HepG2 (cell line): ENCODE measurements around the gene NDUFS4. TPM values are rescaled to one million over a fixed set of nuclear protein-coding genes. Genes with fewer than 3 reads are reported as not detected.
"Not testable (repeated sequence)": the region's sequence is repeated elsewhere in the genome, so short reads cannot be mapped to it uniquely, and the experiment has no call there.

ENCODE experiments used
- ATAC-seq: fragments of 200-7000 bp; cut with Tn5 transposase; 3 replicates; pipeline ENCODE4 v1.9.1; 2020; ENCODE audit warnings: mild to moderate bottlenecking, moderate library complexity
- BruUV-seq: library from RNA; stranded (reverse); fragments of 400-500 nt; replicated peaks from 2 replicates; lab custom pipeline; 2021; lab: Mats Ljungman, UMichigan
- CTCF ChIA-PET: fragments of 300-600 bp; formaldehyde crosslinking; extraction: SDS; loops from one replicate; lab custom pipeline; 2021; ENCODE audit warnings: low total read pairs, inconsistent platforms, low intra/inter-chr PET ratio; lab: Yijun Ruan, JAX
- POLR2A ChIA-PET: fragments of 350-600 bp; sonication (Branson Sonifier 250); formaldehyde crosslinking; loops from one replicate; lab custom pipeline; 2020; ENCODE audit warnings: antibody characterized with exemption, inconsistent platforms; lab: Yijun Ruan, JAX
- DNase-seq: peaks from one replicate; pipeline ENCODE4 v3.0.0-alpha.2; 2015; ENCODE audit warnings: low spot score
- FAIRE-seq: peaks from 3 replicates; lab custom pipeline; 2011; peaks lifted over from hg19 to GRCh38; lab: Jason Lieb, UNC
- H2AFZ ChIP-seq: one replicate; pipeline ENCODE4 v1.6.1; 2011; ENCODE audit warnings: low read length, inconsistent platforms
- H3K27ac ChIP-seq: fragments of 300-600 bp; 3 replicates; pipeline ENCODE4 v1.8.0; 2011; ENCODE audit warnings: mixed run types, mild to moderate bottlenecking, mixed read lengths, low read length, inconsistent platforms; ENCODE audit not compliant: insufficient read depth; ENCODE audit errors: extremely low read length
- H3K27me3 ChIP-seq, 2 experiments: fragments of 200-600 bp in 1 of 2; 2 replicates in 1 of 2; 3 replicates in 1 of 2; pipeline versions ENCODE4 v1.6.0 to v1.8.0; 2011; ENCODE audit warnings: low read length in 2 of 2, mild to moderate bottlenecking in 2 of 2, moderate library complexity in 2 of 2, inconsistent platforms in 1 of 2; ENCODE audit not compliant: insufficient read depth in 2 of 2, control insufficient read depth in 1 of 2
- H3K36me3 ChIP-seq, 2 experiments: fragments of 200-600 bp in 1 of 2; replicated peaks in 1 of 2; 2 replicates in 1 of 2; 3 replicates in 1 of 2; pipeline versions ENCODE4 v1.5.1 to v1.8.0; 2011; ENCODE audit warnings: low read length in 2 of 2, inconsistent platforms in 1 of 2; ENCODE audit not compliant: insufficient read depth in 2 of 2, control insufficient read depth in 1 of 2
- H3K4me1 ChIP-seq: 2 replicates; pipeline ENCODE4 v1.5.1; 2012; ENCODE audit warnings: low read length, inconsistent platforms; ENCODE audit not compliant: insufficient read depth
- H3K4me2 ChIP-seq: 2 replicates; pipeline ENCODE4 v1.6.0; 2011; ENCODE audit warnings: low read depth, low read length, inconsistent platforms
- H3K4me3 ChIP-seq, 3 experiments: fragments of 200-600 bp in 1 of 3; sonication (generic), shearing (Covaris generic) in 1 of 3; replicated peaks in 1 of 3; 2 replicates each; pipeline ENCODE4 v1.5.1; 2011 to 2016; ENCODE audit warnings: low read length in 3 of 3, inconsistent platforms in 2 of 3, low read depth in 2 of 3, mild to moderate bottlenecking in 2 of 3, control low read depth in 1 of 3, mixed read lengths in 1 of 3; ENCODE audit not compliant: insufficient read depth in 1 of 3
- H3K79me2 ChIP-seq: one replicate; pipeline ENCODE4 v1.6.1; 2011; ENCODE audit warnings: low read length, inconsistent platforms; ENCODE audit not compliant: insufficient read depth
- H3K9ac ChIP-seq: 2 replicates; pipeline ENCODE4 v1.6.0; 2011; ENCODE audit warnings: mild to moderate bottlenecking, low read depth, low read length, inconsistent platforms; ENCODE audit not compliant: insufficient read depth
- H3K9me3 ChIP-seq: 2 replicates; pipeline ENCODE4 v1.5.1; 2012; ENCODE audit warnings: mild to moderate bottlenecking, low read length
- H4K20me1 ChIP-seq: 2 replicates; pipeline ENCODE4 v1.6.0; 2011; ENCODE audit warnings: inconsistent platforms, mild to moderate bottlenecking, low read length, moderate library complexity; ENCODE audit not compliant: insufficient read depth
- GPN1 ChIP-seq: sonication (generic); formaldehyde crosslinking; IDR thresholded peaks from 2 replicates; pipeline ENCODE4 v1.5.1; 2020; ENCODE audit warnings: missing genetic modification reagents, borderline replicate concordance
- MYNN ChIP-seq: sonication (generic); formaldehyde crosslinking; IDR thresholded peaks from 2 replicates; pipeline ENCODE4 v1.4.0; 2020; ENCODE audit warnings: mild to moderate bottlenecking, low read depth, missing genetic modification reagents
- RORA ChIP-seq: sonication (generic); formaldehyde crosslinking; IDR thresholded peaks from 2 replicates; pipeline ENCODE4 v1.5.0; 2020; ENCODE audit warnings: mild to moderate bottlenecking, missing genetic modification reagents, moderate library complexity
- SP2 ChIP-seq: sonication (generic); formaldehyde crosslinking; IDR thresholded peaks from 2 replicates; pipeline ENCODE4 v1.5.1; 2020; ENCODE audit warnings: mild to moderate bottlenecking, missing genetic modification reagents
- ZNF251 ChIP-seq: sonication (generic); formaldehyde crosslinking; IDR thresholded peaks from 2 replicates; pipeline ENCODE4 v1.9.0; 2021; ENCODE audit warnings: mild to moderate bottlenecking, missing genetic modification reagents
- ZNF260 ChIP-seq: sonication (generic); formaldehyde crosslinking; IDR thresholded peaks from 2 replicates; pipeline ENCODE4 v1.4.0; 2020; ENCODE audit warnings: missing genetic modification reagents, low read depth, mild to moderate bottlenecking, borderline replicate concordance
- ZNF451 ChIP-seq: sonication (generic); formaldehyde crosslinking; IDR thresholded peaks from 2 replicates; pipeline ENCODE4 v1.5.0; 2020; ENCODE audit warnings: mild to moderate bottlenecking, missing genetic modification reagents
- ZNF773 ChIP-seq: sonication (generic); formaldehyde crosslinking; IDR thresholded peaks from 2 replicates; pipeline ENCODE4 v1.4.0; 2020; ENCODE audit warnings: missing genetic modification reagents, borderline replicate concordance
- ZZZ3 ChIP-seq: sonication (generic); formaldehyde crosslinking; IDR thresholded peaks from 2 replicates; pipeline ENCODE4 v1.4.0; 2020; ENCODE audit warnings: missing genetic modification reagents, mild to moderate bottlenecking, borderline replicate concordance
- WGBS: methylation state at CpG from one replicate; pipeline ENCODE4 v1.1.6; 2017; ENCODE audit warnings: low lambda C conversion rate; 5-methylcytosine and 5-hydroxymethylcytosine counted together
- in situ Hi-C: cut with HindIII; loops from 2 replicates; pipeline ENCODE4 v1.10.0; 2017; ENCODE audit warnings: low pct_unique_long_range_greater_than_20kb; ENCODE audit not compliant: extremely low pct_ligation_motif_present
- intact Hi-C: fragments of 100-400 bp; cut with micrococcal nuclease; formaldehyde crosslinking; loops from one replicate; pipeline ENCODE4 v1.10.0; 2022; ENCODE audit not compliant: unreplicated experiment
- polyA plus RNA-seq, 8 experiments: library from polyadenylated mRNA; depleted of rRNA in 3 of 8; stranded (reverse) in 7 of 8; unstranded in 1 of 8; fragments of >200 nt; fragmentation: Illumina TruSeq in 4 of 8; extraction: Trizol in 4 of 8; gene quantifications; 2 replicates each; pipeline versions ENCODE4 v1.2.1 to v1.2.3, GENCODE V29; 2011 to 2016; ENCODE audit warnings: low read depth in 4 of 8, missing spikeins in 1 of 8, mixed read lengths in 1 of 8; ENCODE audit not compliant: insufficient read depth in 1 of 8
- total RNA-seq, 5 experiments: library from RNA; depleted of rRNA; stranded (reverse); fragments of >200 nt; fragmentation: Illumina TruSeq; extraction: Trizol; gene quantifications; 2 replicates each; pipeline ENCODE4 v1.2.3, GENCODE V29; 2016; ENCODE audit warnings: low read depth in 1 of 5
- TF ChIP-seq, protein P1 (sequence below): sonication (generic); formaldehyde crosslinking; IDR thresholded peaks from 2 replicates; pipeline ENCODE4 v1.4.0; 2020; ENCODE audit warnings: missing genetic modification reagents; ENCODE audit errors: not compliant biosample characterization
- TF ChIP-seq, protein P2 (sequence below): IDR thresholded peaks from 2 replicates; pipeline ENCODE4 v1.6.1; 2016; ENCODE audit warnings: missing genetic modification reagents, missing compliant biosample characterization
- TF ChIP-seq, protein P3 (sequence below): sonication (generic); formaldehyde crosslinking; IDR thresholded peaks from 2 replicates; pipeline ENCODE4 v1.8.1; 2023; ENCODE audit warnings: mild to moderate bottlenecking, missing genetic modification reagents
- TF ChIP-seq, protein P4 (sequence below): sonication (generic); formaldehyde crosslinking; IDR thresholded peaks from 2 replicates; pipeline ENCODE4 v1.5.1; 2020; ENCODE audit warnings: mild to moderate bottlenecking, missing genetic modification reagents, borderline replicate concordance
- TF ChIP-seq, protein P5 (sequence below): sonication (generic); formaldehyde crosslinking; IDR thresholded peaks from 2 replicates; pipeline ENCODE4 v1.5.0; 2020; ENCODE audit warnings: mild to moderate bottlenecking, low read depth, missing genetic modification reagents, borderline replicate concordance

Gene NDUFS4
- total and polyA plus RNA-seq, 2 of the 13 experiments (the other 11 are each of a cell fraction or from before 2014, with no cell fraction given) = 121 to 126 TPM

DNA sequence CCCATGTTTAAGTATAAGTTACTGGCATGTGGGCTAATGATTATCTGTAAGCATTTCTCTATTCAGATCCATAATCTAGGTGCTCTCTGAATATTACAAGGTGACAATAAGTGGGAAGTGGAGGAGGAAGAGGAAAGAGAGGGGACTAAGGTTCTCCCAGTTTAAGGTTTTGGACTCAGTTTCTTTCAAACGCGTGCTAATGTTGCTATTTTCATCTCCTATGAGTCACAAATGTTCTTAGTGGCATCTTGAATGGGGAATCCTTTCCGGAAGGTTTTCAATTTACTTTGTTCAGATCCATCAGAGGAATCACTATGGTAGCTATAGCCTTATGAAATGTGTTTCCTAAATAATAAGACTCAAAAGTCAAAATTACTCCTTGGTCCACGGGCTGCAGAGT lies 48.5 kb downstream of the NDUFS4 start:
- H3K79me2 ChIP-seq, BruUV-seq, H3K27me3 ChIP-seq, H3K4me2 ChIP-seq, H3K9me3 ChIP-seq, CTCF ChIA-PET, ATAC-seq, H3K9ac ChIP-seq, POLR2A ChIA-PET, in situ Hi-C loops, H3K4me1 ChIP-seq, DNase-seq, H4K20me1 ChIP-seq, H2AFZ ChIP-seq, intact Hi-C loops, H3K4me3 ChIP-seq, FAIRE-seq, H3K27ac ChIP-seq: not testable (repeated sequence)
- 96% methylated on average over 4 of the region's 4 CpGs for WGBS
- peaks cover 4 to 19% of the 10 kb centered on the region in 2 experiments; a peak in 4 of 5 replicates for H3K36me3 ChIP-seq

DNA sequence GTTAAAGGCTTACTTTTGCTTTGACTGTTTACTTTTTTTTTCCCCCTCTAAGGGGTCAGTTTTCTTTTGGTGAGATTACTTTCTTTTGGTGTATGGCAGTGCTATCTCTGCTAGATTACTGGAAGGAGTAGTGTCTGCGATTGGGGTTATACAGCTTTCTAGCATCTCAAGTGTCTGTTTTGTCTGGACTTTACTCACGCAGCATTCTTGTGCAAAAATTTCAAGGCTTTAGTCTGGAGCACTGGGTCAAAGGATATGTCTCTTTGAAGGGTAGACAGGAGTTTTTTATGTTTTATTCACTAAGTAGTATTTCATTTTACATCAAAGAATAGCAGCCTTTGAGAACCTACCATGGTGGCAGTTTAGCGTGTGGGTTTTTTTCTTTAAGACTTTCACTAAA lies 52.6 kb downstream of the NDUFS4 start:
- Histone ChIP-seq H3K4me2 (no peak overlapping the region), H3K9me3 (no peaks in the 10 kb centered on the region), H3K27me3 (no peaks in the 10 kb centered on the region), H3K27ac (no peak overlapping the region), H3K9ac (no peak overlapping the region), H3K36me3 (no peaks in the 10 kb centered on the region; a peak in 2 of 5 replicates), H3K79me2 (no peaks in the 10 kb centered on the region), H2AFZ (no peak overlapping the region), H4K20me1 (peaks cover 4% of the 10 kb centered on the region; the same call in 1 of the 2 replicates), H3K4me3 (no peak overlapping the region), H3K4me1 (no peaks in the 10 kb centered on the region)
- 97% methylated on average over 3 of the region's 3 CpGs for WGBS
- intact Hi-C loops (no loop called here), in situ Hi-C loops (no loop called here)
- FAIRE-seq (no peak), DNase-seq (no peak), ATAC-seq (no peak)
- TF ChIP-seq, protein P1, sequence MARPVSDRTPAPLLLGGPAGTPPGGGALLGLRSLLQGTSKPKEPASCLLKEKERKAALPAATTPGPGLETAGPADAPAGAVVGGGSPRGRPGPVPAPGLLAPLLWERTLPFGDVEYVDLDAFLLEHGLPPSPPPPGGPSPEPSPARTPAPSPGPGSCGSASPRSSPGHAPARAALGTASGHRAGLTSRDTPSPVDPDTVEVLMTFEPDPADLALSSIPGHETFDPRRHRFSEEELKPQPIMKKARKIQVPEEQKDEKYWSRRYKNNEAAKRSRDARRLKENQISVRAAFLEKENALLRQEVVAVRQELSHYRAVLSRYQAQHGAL (CRISPR knock-in tag) = no peak
- TF ChIP-seq GPN1 (CRISPR knock-in tag) (no peak), ZNF260 (CRISPR knock-in tag) (no peak), MYNN (CRISPR knock-in tag) (no peak), RORA (CRISPR knock-in tag) (no peak), ZZZ3 (CRISPR knock-in tag) (no peak), ZNF451 (CRISPR knock-in tag) (no peak), ZNF251 (CRISPR knock-in tag) (no peak), SP2 (CRISPR knock-in tag) (no peak), ZNF773 (CRISPR knock-in tag) (no peak)
- TF ChIP-seq, protein P2, sequence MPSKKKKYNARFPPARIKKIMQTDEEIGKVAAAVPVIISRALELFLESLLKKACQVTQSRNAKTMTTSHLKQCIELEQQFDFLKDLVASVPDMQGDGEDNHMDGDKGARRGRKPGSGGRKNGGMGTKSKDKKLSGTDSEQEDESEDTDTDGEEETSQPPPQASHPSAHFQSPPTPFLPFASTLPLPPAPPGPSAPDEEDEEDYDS (CRISPR knock-in tag) = no peak
- TF ChIP-seq, protein P3, sequence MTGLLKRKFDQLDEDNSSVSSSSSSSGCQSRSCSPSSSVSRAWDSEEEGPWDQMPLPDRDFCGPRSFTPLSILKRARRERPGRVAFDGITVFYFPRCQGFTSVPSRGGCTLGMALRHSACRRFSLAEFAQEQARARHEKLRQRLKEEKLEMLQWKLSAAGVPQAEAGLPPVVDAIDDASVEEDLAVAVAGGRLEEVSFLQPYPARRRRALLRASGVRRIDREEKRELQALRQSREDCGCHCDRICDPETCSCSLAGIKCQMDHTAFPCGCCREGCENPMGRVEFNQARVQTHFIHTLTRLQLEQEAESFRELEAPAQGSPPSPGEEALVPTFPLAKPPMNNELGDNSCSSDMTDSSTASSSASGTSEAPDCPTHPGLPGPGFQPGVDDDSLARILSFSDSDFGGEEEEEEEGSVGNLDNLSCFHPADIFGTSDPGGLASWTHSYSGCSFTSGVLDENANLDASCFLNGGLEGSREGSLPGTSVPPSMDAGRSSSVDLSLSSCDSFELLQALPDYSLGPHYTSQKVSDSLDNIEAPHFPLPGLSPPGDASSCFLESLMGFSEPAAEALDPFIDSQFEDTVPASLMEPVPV (CRISPR knock-in tag) = no peak
- TF ChIP-seq, protein P4, sequence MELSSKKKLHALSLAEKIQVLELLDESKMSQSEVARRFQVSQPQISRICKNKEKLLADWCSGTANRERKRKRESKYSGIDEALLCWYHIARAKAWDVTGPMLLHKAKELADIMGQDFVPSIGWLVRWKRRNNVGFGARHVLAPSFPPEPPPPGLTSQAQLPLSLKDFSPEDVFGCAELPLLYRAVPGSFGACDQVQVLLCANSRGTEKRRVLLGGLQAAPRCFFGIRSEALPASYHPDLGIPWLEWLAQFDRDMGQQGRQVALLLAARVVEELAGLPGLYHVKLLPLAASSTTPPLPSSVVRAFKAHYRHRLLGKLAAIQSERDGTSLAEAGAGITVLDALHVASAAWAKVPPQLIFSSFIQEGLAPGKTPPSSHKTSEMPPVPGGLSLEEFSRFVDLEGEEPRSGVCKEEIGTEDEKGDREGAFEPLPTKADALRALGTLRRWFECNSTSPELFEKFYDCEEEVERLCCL (CRISPR knock-in tag) = no peak
- TF ChIP-seq, protein P5, sequence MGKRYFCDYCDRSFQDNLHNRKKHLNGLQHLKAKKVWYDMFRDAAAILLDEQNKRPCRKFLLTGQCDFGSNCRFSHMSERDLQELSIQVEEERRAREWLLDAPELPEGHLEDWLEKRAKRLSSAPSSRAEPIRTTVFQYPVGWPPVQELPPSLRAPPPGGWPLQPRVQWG (CRISPR knock-in tag) = no peak
- POLR2A ChIA-PET = no interaction called here
- BruUV-seq = no TSS peak
- CTCF ChIA-PET = no interaction called here
